ENCODE results near the gene SURF1. TPM values are rescaled to one million over a fixed set of nuclear protein-coding genes. Genes with fewer than 3 reads are reported as not detected.
"Not testable (repeated sequence)": the region's sequence is repeated elsewhere in the genome, so short reads cannot be mapped to it uniquely, and the experiment has no call there.

SURF1 gene
- total and polyA plus RNA-seq, 7 donors, result 27.7 to 127 (median 54.9) TPM

DNA sequence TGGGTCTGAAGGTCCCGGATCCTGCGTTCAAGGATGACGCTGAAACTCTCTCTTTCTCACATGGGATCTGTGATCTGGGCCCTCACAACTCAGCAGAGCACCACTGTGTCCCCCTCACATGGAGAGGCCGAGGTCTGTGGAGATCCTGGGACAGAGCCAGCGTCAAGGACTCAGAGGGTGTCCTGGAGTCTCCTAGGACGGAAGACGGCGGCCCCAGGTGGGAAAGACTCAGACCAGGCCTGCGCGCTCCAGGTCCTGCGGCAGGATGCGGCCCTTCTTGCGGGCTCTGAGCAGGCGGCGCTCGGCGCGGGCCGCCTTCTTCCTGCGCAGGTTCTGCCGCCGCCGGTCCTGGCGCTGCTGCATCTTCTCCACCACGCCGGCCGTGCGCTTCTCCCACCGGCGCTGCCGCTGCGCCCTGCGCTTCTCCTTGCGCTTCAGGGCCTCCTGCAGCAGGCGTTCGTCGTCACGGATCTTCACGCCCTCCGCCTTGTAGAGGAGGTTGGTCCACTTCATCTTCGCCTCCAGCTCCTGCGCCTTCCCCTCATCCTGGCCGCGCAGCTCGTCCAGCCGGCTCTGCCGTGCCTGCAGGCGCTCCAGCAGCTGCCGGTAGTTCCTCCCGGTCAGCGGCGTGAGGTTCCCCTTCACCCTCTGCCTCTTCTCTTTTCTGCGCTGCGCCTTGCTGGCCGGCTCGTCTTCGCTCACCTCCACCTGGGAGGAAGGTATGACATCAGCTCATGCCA, 24.5 kb downstream of the SURF1 start:
- DNase-seq, result peak in 1 of 2 donors; percentile 44
- TF ChIP-seq, protein P1, sequence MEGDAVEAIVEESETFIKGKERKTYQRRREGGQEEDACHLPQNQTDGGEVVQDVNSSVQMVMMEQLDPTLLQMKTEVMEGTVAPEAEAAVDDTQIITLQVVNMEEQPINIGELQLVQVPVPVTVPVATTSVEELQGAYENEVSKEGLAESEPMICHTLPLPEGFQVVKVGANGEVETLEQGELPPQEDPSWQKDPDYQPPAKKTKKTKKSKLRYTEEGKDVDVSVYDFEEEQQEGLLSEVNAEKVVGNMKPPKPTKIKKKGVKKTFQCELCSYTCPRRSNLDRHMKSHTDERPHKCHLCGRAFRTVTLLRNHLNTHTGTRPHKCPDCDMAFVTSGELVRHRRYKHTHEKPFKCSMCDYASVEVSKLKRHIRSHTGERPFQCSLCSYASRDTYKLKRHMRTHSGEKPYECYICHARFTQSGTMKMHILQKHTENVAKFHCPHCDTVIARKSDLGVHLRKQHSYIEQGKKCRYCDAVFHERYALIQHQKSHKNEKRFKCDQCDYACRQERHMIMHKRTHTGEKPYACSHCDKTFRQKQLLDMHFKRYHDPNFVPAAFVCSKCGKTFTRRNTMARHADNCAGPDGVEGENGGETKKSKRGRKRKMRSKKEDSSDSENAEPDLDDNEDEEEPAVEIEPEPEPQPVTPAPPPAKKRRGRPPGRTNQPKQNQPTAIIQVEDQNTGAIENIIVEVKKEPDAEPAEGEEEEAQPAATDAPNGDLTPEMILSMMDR (IDR thresholded peaks at IDR 0.05), result no peak
- WGBS, 3 donors, result 94 to 97% (median 94%) methylated on average over 53 to 57 of the region's 57 CpGs
- Histone ChIP-seq H3K27ac (no peak overlapping the region), H3K4me1 (peaks cover 11% of the 10 kb centered on the region), H3K27me3 (ENCODE audit: insufficient read depth in 3 of 3, low read length in 2 of 3) (no peaks in the 10 kb centered on the region), H3K4me3 (no peak overlapping the region), H3K36me3 (ENCODE audit: insufficient read depth in 1 of 2, low read depth in 1 of 2) (peaks cover 8 to 57% of the 10 kb centered on the region in 2 donors), H3K9me3 (no peaks in the 10 kb centered on the region)
- ATAC-seq, result no peak
- intact Hi-C loops (cut with DNase I), result loop anchor here (5.0 to 10.0 kb wide), 3 partner anchors 145 to 287 kb away; partner anchors contain the start of gene SLC2A6 (in 1 of the 2)

DNA sequence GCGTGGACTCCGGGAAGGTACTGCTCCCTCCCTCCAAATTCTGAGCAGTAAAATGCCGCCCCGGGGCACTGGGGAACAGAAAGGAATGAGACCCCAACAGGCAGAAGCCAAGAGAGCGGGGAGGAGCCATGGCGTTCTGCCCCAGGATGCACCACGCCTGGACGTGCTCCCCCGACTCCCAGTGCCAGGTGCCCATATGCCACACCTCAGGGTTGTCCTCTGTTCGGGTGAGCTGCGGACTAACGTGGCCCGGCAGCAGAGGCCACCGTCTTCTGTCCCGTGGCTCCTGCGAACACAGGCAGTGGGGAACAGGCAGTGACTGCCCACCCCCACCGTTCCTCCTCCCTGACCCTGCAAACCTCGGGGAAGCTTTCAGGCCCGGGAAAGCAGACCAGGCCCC, 25.1 kb downstream of the SURF1 start:
- no peak for ATAC-seq
- Histone ChIP-seq H3K4me1 (peaks cover 11% of the 10 kb centered on the region), H3K4me3 (no peak overlapping the region), H3K36me3 (ENCODE audit: insufficient read depth in 1 of 2, low read depth in 1 of 2) (peaks cover 8 to 57% of the 10 kb centered on the region in 2 donors), H3K9me3 (no peaks in the 10 kb centered on the region), H3K27ac (no peak overlapping the region), H3K27me3 (ENCODE audit: insufficient read depth in 3 of 3, low read length in 2 of 3) (no peaks in the 10 kb centered on the region)
- 79 to 87% (median 83%) methylated on average over 19 of the region's 19 CpGs for WGBS, 3 donors
- TF ChIP-seq, protein P1 (IDR thresholded peaks at IDR 0.05), result no peak
- intact Hi-C loops (cut with DNase I), result loop anchor here (5.0 to 10.0 kb wide), 3 partner anchors 144 to 286 kb away; partner anchors contain the start of gene SLC2A6 (in 1 of the 2)
- DNase-seq, result peak in 1 of 2 donors; percentile 34

DNA sequence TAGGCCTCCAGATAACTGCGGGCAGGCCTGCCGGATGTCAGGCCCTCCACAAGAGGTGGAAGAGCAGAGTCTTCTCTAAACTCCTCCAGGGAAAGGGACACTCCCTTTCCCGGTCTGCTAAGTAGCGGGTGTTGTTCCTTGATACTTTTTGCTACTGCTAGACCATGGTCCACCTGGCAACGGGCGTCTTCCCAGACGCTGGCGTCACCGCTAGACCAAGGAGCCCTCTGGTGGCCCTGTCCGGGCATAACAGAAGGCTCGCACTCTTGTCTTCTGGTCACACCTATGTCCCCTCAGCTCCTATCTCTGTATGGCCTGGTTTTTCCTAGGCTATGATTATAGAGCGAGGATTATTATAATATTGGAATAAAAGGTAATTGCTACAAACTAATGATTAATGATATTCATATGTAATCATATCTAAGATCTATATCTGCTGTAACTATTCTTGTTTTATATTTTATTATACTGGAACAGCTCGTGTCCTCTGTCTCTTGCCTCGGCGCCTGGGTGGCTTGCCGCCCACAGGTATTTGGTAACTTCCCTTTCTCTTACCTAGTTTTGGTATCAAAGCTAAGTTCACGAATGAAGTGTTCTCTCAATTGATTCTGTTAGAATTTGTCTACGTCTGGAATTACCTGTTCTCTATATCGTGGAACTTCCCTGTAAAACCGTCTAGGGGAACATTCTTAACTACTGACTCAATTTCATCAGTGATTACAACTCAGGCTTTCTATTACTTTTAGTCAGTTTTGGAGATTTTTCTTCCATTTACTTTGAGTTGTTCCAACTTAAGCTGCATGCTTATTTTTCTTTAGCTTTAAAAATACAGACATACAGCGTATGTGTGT, 26.8 kb downstream of the SURF1 start:
- TF ChIP-seq, protein P1 (IDR thresholded peaks at IDR 0.05), result peak; percentile 58

DNA sequence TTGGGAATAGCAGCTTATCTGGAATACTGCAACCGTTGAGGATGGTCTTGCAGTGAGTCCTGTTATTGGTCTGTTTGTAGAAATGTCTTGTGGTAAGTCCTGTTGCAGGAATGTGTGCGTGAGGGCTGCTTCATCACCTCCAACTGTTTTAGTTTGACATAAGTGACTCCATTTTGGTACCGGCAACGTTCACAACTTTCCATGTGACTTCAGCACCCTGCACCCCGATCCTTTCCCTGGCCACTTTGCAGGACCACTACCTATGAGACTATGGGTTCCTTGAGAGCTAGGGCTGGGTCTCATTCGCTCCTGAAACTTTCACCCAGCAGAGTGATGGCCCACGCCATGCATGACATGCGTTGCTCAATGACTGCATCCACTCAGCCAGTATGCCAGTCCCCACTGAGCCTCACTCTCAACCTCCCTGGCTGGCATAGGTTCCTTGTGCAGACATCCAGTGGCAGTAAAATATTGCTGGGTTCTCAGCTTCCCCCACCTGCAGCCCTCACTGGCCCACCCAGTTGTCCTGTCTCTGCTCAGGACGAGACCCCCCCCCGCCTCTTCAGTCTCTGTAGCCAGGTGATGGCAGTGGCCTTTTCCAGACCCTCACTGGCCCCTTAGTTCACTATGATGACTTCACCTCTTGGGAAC, 28.3 kb downstream of the SURF1 start:
- H3K4me3 ChIP-seq, result no peak overlapping the region
- H3K36me3 ChIP-seq (ENCODE audit: insufficient read depth in 1 of 2, low read depth in 1 of 2), result peaks cover 3 to 36% of the 10 kb centered on the region in 2 donors
- TF ChIP-seq, protein P1 (IDR thresholded peaks at IDR 0.05), result no peak
- intact Hi-C loops (cut with DNase I), result no loop called here
- 84 to 87% (median 86%) methylated on average over 10 of the region's 10 CpGs for WGBS, 3 donors
- no peaks in the 10 kb centered on the region for H3K9me3 ChIP-seq
- ATAC-seq, result peak in 1 of 4 donors; percentile 22
- H3K4me1 ChIP-seq, result no peaks in the 10 kb centered on the region
- peak in 1 of 2 donors; percentile 34 for DNase-seq
- H3K27me3 ChIP-seq (ENCODE audit: insufficient read depth in 3 of 3, low read length in 2 of 3), result no peaks in the 10 kb centered on the region
- H3K27ac ChIP-seq, result no peak overlapping the region

More for the DNA sequence above, 26.8 kb downstream of the SURF1 start:
- H3K27ac ChIP-seq, result peak overlapping the region; percentile 36
- intact Hi-C loops (cut with DNase I), result loop anchor here (5.0 to 10.0 kb wide), 3 partner anchors 142 to 285 kb away; partner anchors contain the start of gene SLC2A6 (in 1 of the 2)
- DNase-seq (peak in 1 of 2 donors; percentile 60), ATAC-seq (peak in 1 of 4 donors; percentile 40)
- not testable (repeated sequence) for H3K4me3 ChIP-seq; H3K27me3 ChIP-seq (ENCODE audit: insufficient read depth in 3 of 3, low read length in 2 of 3); H3K9me3 ChIP-seq; H3K4me1 ChIP-seq
- H3K36me3 ChIP-seq (ENCODE audit: insufficient read depth in 1 of 2, low read depth in 1 of 2), result peaks cover 8 to 52% of the 10 kb centered on the region in 2 donors
- WGBS, 3 donors, result 54 to 58% (median 55%) methylated on average over 21 of the region's 21 CpGs

DNA sequence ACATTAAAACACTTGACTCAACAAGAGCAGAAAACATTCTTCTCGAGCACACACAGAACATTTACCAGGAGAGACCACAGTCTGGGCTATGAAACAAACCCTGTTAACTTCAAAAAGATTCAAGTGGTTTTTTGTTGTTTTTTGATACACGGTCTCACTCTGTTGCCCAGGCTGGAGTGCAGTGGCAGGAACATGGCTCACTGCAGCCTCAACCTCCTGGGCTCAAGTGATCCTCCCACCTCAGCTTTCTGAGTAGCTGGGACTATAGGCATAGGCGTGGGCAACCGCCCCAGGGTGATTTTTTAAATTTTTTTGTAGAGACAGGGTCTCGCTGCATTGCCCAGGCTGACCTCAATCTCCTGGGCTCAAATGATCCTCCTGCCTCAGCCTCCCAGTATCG, 29.3 kb downstream of the SURF1 start:
- H3K9me3 ChIP-seq; H3K27me3 ChIP-seq (ENCODE audit: insufficient read depth in 3 of 3, low read length in 2 of 3); H3K4me1 ChIP-seq; DNase-seq; intact Hi-C loops (cut with DNase I); ATAC-seq; H3K4me3 ChIP-seq; H3K27ac ChIP-seq: not testable (repeated sequence)
- 84 to 88% (median 88%) methylated on average over 6 of the region's 6 CpGs for WGBS, 3 donors
- H3K36me3 ChIP-seq (ENCODE audit: insufficient read depth in 1 of 2, low read depth in 1 of 2), result peaks cover 0 to 27% of the 10 kb centered on the region in 2 donors

All from psoas muscle (tissue), 8 donors.